ENCODE results near the gene TNFRSF1B. TPM values are rescaled to one million over a fixed set of nuclear protein-coding genes. Genes with fewer than 3 reads are reported as not detected.

TNFRSF1B gene
- total RNA-seq, 1 donor from 2014 or later = 16.2 TPM

- H3K36me3 ChIP-seq = peaks cover 6% of the 10 kb centered on the region
- no peak overlapping the region for H3K27ac ChIP-seq (replicated peaks)
- no peak for DNase-seq
- no peaks in the 10 kb centered on the region for H3K27me3 ChIP-seq (ENCODE audit: low read depth)
- no peaks in the 10 kb centered on the region for H3K9me3 ChIP-seq (replicated peaks)
- peaks cover 41% of the 10 kb centered on the region for H3K4me1 ChIP-seq
- H3K4me3 ChIP-seq = no peak overlapping the region
- intact Hi-C loops (cut with micrococcal nuclease) = no loop called here
- no peak for TF ChIP-seq CTCF (IDR thresholded peaks at IDR 0.05; ENCODE audit: borderline replicate concordance)
These were observed 62.2 kb downstream of the TNFRSF1B start for GRCh38 chr1:12228979-12229378.

GRCh38 chr1:12229386-12229834 is 62.6 kb downstream of the TNFRSF1B start:
- intact Hi-C loops (cut with micrococcal nuclease) = no loop called here
- Histone ChIP-seq H3K27ac (replicated peaks) (peak overlapping the region; percentile 95), H3K4me3 (peak overlapping the region; percentile 100)

GRCh38 chr1:12229835-12230548 is 63.2 kb downstream of the TNFRSF1B start, which contains the start of gene VPS13D:
Gene VPS13D (plus strand): TSS chr1:12230030. CDS start chr1:12234267, 4,237 bp downstream.
- peaks cover 41% of the 10 kb centered on the region for H3K4me1 ChIP-seq
- H3K9me3 ChIP-seq (replicated peaks) = no peaks in the 10 kb centered on the region
- H3K27ac ChIP-seq (replicated peaks) = peak within 1 kb of the TSS; percentile 95
- DNase-seq = peak; percentile 86
- peaks cover 15% of the 10 kb centered on the region for H3K36me3 ChIP-seq
- intact Hi-C loops (cut with micrococcal nuclease) = no loop called here
- TF ChIP-seq CTCF (IDR thresholded peaks at IDR 0.05; ENCODE audit: borderline replicate concordance) = peak; percentile 98
- H3K27me3 ChIP-seq (ENCODE audit: low read depth) = no peaks in the 10 kb centered on the region
- peak within 1 kb of the TSS; percentile 100 for H3K4me3 ChIP-seq

More at GRCh38 chr1:12229386-12229834, 62.6 kb downstream of the TNFRSF1B start:
- H3K27me3 ChIP-seq (ENCODE audit: low read depth) = no peaks in the 10 kb centered on the region
- H3K36me3 ChIP-seq = peaks cover 10% of the 10 kb centered on the region
- H3K9me3 ChIP-seq (replicated peaks) = no peaks in the 10 kb centered on the region
- TF ChIP-seq CTCF (IDR thresholded peaks at IDR 0.05; ENCODE audit: borderline replicate concordance) = no peak
- no peak for DNase-seq
- H3K4me1 ChIP-seq = peaks cover 41% of the 10 kb centered on the region

- intact Hi-C loops (cut with micrococcal nuclease) = no loop called here
- TF ChIP-seq CTCF (IDR thresholded peaks at IDR 0.05; ENCODE audit: borderline replicate concordance) = no peak
- Histone ChIP-seq H3K4me3 (peak overlapping the region; percentile 100), H3K27me3 (ENCODE audit: low read depth) (no peaks in the 10 kb centered on the region), H3K4me1 (peaks cover 44% of the 10 kb centered on the region), H3K27ac (replicated peaks) (peak overlapping the region; percentile 95), H3K9me3 (replicated peaks) (no peaks in the 10 kb centered on the region), H3K36me3 (peaks cover 22% of the 10 kb centered on the region)
- peak; percentile 60 for DNase-seq
These were observed 63.9 kb downstream of the TNFRSF1B start for GRCh38 chr1:12230549-12231275.

- peaks cover 28% of the 10 kb centered on the region for H3K36me3 ChIP-seq
- DNase-seq = no peak
- H3K27me3 ChIP-seq (ENCODE audit: low read depth) = no peaks in the 10 kb centered on the region
- no peak for TF ChIP-seq CTCF (IDR thresholded peaks at IDR 0.05; ENCODE audit: borderline replicate concordance)
- peak overlapping the region; percentile 100 for H3K4me3 ChIP-seq
- H3K27ac ChIP-seq (replicated peaks) = peak overlapping the region; percentile 95
- intact Hi-C loops (cut with micrococcal nuclease) = no loop called here
- no peaks in the 10 kb centered on the region for H3K9me3 ChIP-seq (replicated peaks)
- H3K4me1 ChIP-seq = peaks cover 49% of the 10 kb centered on the region
These were observed 64.4 kb downstream of the TNFRSF1B start for GRCh38 chr1:12231276-12231595.
